Endothelial cell of umbilical vein (primary cell): Measurements from ENCODE around the gene KLRG1. TPM values are rescaled to one million over a fixed set of nuclear protein-coding genes. Genes with fewer than 3 reads are reported as not detected.

Experiments
- BruUV-seq: library from RNA; stranded (reverse); fragments of 400-500 nt; replicated peaks from 2 replicates; lab custom pipeline; 2021; lab: Mats Ljungman, UMichigan
- CTCF ChIA-PET: fragments of 300-600, 350-600 bp; sonication (Branson Sonifier 250); formaldehyde crosslinking; loops from one replicate; lab custom pipeline; 2021; ENCODE audit warnings: antibody characterized with exemption, inconsistent platforms; lab: Charles Lee
- POLR2A ChIA-PET: fragments of 300-600, 350-600 bp; sonication (Branson Sonifier 250); formaldehyde crosslinking; loops from one replicate; lab custom pipeline; 2021; ENCODE audit warnings: antibody characterized with exemption, inconsistent platforms; lab: Charles Lee
- DNase-seq: peaks from one replicate; pipeline ENCODE4 v3.0.0-alpha.2; 2011; ENCODE audit warnings: low read depth, low spot score
- FAIRE-seq: peaks from 2 replicates; lab custom pipeline; 2011; peaks lifted over from hg19 to GRCh38; lab: Jason Lieb, UNC
- H2AFZ ChIP-seq: 2 replicates; pipeline ENCODE4 v1.6.0; 2012; ENCODE audit warnings: low read depth, low read length, control low read depth, inconsistent platforms
- H3K27ac ChIP-seq: 2 replicates; pipeline ENCODE4 v1.5.1; 2011; ENCODE audit warnings: low read depth, mild to moderate bottlenecking, control low read depth, low read length, moderate library complexity; ENCODE audit not compliant: insufficient read depth
- H3K27me3 ChIP-seq, 2 experiments: 2 replicates each; pipeline versions ENCODE4 v1.6.0 to v1.6.1; 2011; ENCODE audit warnings: low read length in 2 of 2, mixed read lengths in 1 of 2; ENCODE audit not compliant: control insufficient read depth in 2 of 2, insufficient read depth in 2 of 2
- H3K36me3 ChIP-seq, 2 experiments: 2 replicates in 1 of 2; 3 replicates in 1 of 2; pipeline ENCODE4 v1.5.1; 2011; ENCODE audit warnings: low read length in 2 of 2, mild to moderate bottlenecking in 1 of 2, moderate library complexity in 1 of 2; ENCODE audit not compliant: control insufficient read depth in 2 of 2, insufficient read depth in 2 of 2; ENCODE audit errors: extremely low read depth in 1 of 2
- H3K4me1 ChIP-seq: 3 replicates; pipeline ENCODE4 v1.5.1; 2011; ENCODE audit warnings: mild to moderate bottlenecking, low read length; ENCODE audit not compliant: control insufficient read depth, insufficient read depth; ENCODE audit errors: extremely low read depth
- H3K4me2 ChIP-seq: 2 replicates; pipeline ENCODE4 v1.6.1; 2011; ENCODE audit warnings: low read length, control low read depth, mixed read lengths; ENCODE audit not compliant: insufficient read depth
- H3K4me3 ChIP-seq, 3 experiments: fragments of 200-600 bp in 1 of 3; sonication (generic), shearing (Covaris generic) in 1 of 3; replicated peaks in 1 of 3; 2 replicates each; pipeline ENCODE4 v1.5.1; 2011 to 2016; ENCODE audit warnings: control low read depth in 3 of 3, low read length in 3 of 3, mild to moderate bottlenecking in 2 of 3, inconsistent platforms in 1 of 3, low read depth in 1 of 3, moderate library complexity in 1 of 3; ENCODE audit not compliant: insufficient read depth in 1 of 3
- H3K79me2 ChIP-seq: 2 replicates; pipeline ENCODE4 v1.6.0; 2012; ENCODE audit warnings: low read length, inconsistent platforms; ENCODE audit not compliant: control insufficient read depth, insufficient read depth
- H3K9ac ChIP-seq: replicated peaks from 2 replicates; pipeline ENCODE3; 2011; ENCODE audit warnings: low read length, control low read depth; ENCODE audit not compliant: insufficient read depth; ENCODE audit errors: extremely low read depth
- H3K9me1 ChIP-seq: replicated peaks from 3 replicates; pipeline ENCODE4 v1.6.0; 2011; ENCODE audit warnings: mild to moderate bottlenecking, low read length; ENCODE audit not compliant: control insufficient read depth, insufficient read depth; ENCODE audit errors: extremely low read depth
- H3K9me3 ChIP-seq: replicated peaks from 2 replicates; pipeline ENCODE4 v1.5.1; 2012; ENCODE audit warnings: low read length, inconsistent platforms; ENCODE audit not compliant: control insufficient read depth, insufficient read depth
- H4K20me1 ChIP-seq: replicated peaks from 2 replicates; pipeline ENCODE3; 2011; ENCODE audit warnings: mild to moderate bottlenecking, low read length; ENCODE audit not compliant: control insufficient read depth, insufficient read depth; ENCODE audit errors: extremely low read depth
- EZH2 ChIP-seq: IDR thresholded peaks from 2 replicates; pipeline ENCODE4 v1.6.1; 2012; ENCODE audit warnings: borderline replicate concordance, low read depth, mild to moderate bottlenecking, moderate library complexity, low read length, inconsistent platforms; ENCODE audit not compliant: severe bottlenecking
- FOS ChIP-seq: IDR thresholded peaks from 2 replicates; pipeline ENCODE4 v1.6.1; 2011; ENCODE audit warnings: mild to moderate bottlenecking, low read length, moderate library complexity, borderline replicate concordance; ENCODE audit not compliant: insufficient read depth
- GATA2 ChIP-seq: IDR thresholded peaks from 2 replicates; pipeline ENCODE4 v1.7.0; 2011; ENCODE audit warnings: low read depth, mild to moderate bottlenecking, moderate library complexity, mixed read lengths, low read length; ENCODE audit not compliant: insufficient read length, insufficient read depth
- JUN ChIP-seq: IDR thresholded peaks from 2 replicates; pipeline ENCODE4 v1.6.1; 2011; ENCODE audit warnings: borderline replicate concordance, low read depth; ENCODE audit not compliant: insufficient read length, insufficient read depth
- MYC ChIP-seq: IDR thresholded peaks from one replicate; pipeline ENCODE4 v1.6.1; 2011; ENCODE audit warnings: mild to moderate bottlenecking, low read depth, low read length
- POLR2A ChIP-seq: IDR thresholded peaks from 2 replicates; pipeline ENCODE4 v1.6.1; 2012; ENCODE audit warnings: low read depth, mild to moderate bottlenecking, control low read depth, low read length
- POLR2AphosphoS5 ChIP-seq: IDR thresholded peaks from 2 replicates; pipeline ENCODE4 v1.6.1; 2012; ENCODE audit warnings: low read depth, mild to moderate bottlenecking, control low read depth, low read length, moderate library complexity; ENCODE audit not compliant: insufficient read depth
- dilution Hi-C: fragments of 300-500 bp; cut with MboI; formaldehyde crosslinking; loops from one replicate; pipeline ENCODE4 v1.15.0; 2019; ENCODE audit warnings: low sequenced_read_pairs; ENCODE audit not compliant: extremely low pct_ligation_motif_present
- intact Hi-C: fragments of 100-400 bp; cut with micrococcal nuclease; formaldehyde crosslinking; loops from one replicate; pipeline ENCODE4 v1.10.0; 2022
- polyA plus RNA-seq, 4 experiments: library from polyadenylated mRNA; depleted of rRNA in 3 of 4; stranded (reverse) in 3 of 4; unstranded in 1 of 4; fragments of >200 nt; gene quantifications; 2 replicates each; pipeline versions ENCODE4 v1.2.1 to v1.2.3, GENCODE V29; 2011 to 2012; ENCODE audit warnings: missing spikeins in 1 of 4
- total RNA-seq: library from RNA; stranded (reverse); gene quantifications from 2 replicates; pipeline ENCODE4 v1.2.3, GENCODE V29; 2021
- TF ChIP-seq, protein P1 (sequence below), 2 donors: IDR thresholded peaks; 1 replicate in 1 of 2; 2 replicates in 1 of 2; pipeline ENCODE4 v1.5.1; 2011; ENCODE audit warnings: low read length in 2 of 2, mild to moderate bottlenecking in 2 of 2, moderate library complexity in 2 of 2, control low read depth in 1 of 2, inconsistent platforms in 1 of 2, low read depth in 1 of 2; ENCODE audit not compliant: insufficient read depth in 1 of 2; ENCODE audit errors: extremely low read depth in 1 of 2
- TF ChIP-seq, protein P2 (sequence below): IDR thresholded peaks from 2 replicates; pipeline ENCODE4 v1.6.1; 2011; ENCODE audit not compliant: insufficient read depth, insufficient read length

KLRG1 gene
- total and polyA plus RNA-seq, 2 donors (not counting 3 experiments of a cell fraction or from before 2014, with no cell fraction given): 4.4 to 15.9 TPM

- intact Hi-C loops (no loop called here), dilution Hi-C loops (no loop called here)
- peaks cover 7 to 10% of the 10 kb centered on the region in 2 experiments for H3K27me3 ChIP-seq
- DNase-seq (no peak), FAIRE-seq (no peak)
- CTCF ChIA-PET: interaction anchor here (1.5 to 2.6 kb wide), 5 partner anchors 9 to 497 kb away, joined by 6 to 20 read pairs (median 7); partner anchors contain the start of gene M6PR
- H3K36me3 ChIP-seq: no peaks in the 10 kb centered on the region
- no TSS peak for BruUV-seq
- H4K20me1 ChIP-seq: no peaks in the 10 kb centered on the region
- H3K4me2 ChIP-seq: no peak overlapping the region
- TF ChIP-seq POLR2A (no peak), GATA2 (no peak), MYC (no peak), EZH2 (no peak), JUN (no peak), POLR2AphosphoS5 (no peak), FOS (no peak)
- TF ChIP-seq, protein P1, sequence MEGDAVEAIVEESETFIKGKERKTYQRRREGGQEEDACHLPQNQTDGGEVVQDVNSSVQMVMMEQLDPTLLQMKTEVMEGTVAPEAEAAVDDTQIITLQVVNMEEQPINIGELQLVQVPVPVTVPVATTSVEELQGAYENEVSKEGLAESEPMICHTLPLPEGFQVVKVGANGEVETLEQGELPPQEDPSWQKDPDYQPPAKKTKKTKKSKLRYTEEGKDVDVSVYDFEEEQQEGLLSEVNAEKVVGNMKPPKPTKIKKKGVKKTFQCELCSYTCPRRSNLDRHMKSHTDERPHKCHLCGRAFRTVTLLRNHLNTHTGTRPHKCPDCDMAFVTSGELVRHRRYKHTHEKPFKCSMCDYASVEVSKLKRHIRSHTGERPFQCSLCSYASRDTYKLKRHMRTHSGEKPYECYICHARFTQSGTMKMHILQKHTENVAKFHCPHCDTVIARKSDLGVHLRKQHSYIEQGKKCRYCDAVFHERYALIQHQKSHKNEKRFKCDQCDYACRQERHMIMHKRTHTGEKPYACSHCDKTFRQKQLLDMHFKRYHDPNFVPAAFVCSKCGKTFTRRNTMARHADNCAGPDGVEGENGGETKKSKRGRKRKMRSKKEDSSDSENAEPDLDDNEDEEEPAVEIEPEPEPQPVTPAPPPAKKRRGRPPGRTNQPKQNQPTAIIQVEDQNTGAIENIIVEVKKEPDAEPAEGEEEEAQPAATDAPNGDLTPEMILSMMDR (IDR thresholded peaks at IDR 0.05; ENCODE audit: extremely low read depth in 1 of 2, insufficient read depth in 1 of 2, low read depth in 1 of 2, low read length in 2 of 2): no peak
- TF ChIP-seq, protein P2, sequence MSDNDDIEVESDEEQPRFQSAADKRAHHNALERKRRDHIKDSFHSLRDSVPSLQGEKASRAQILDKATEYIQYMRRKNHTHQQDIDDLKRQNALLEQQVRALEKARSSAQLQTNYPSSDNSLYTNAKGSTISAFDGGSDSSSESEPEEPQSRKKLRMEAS: no peak
- POLR2A ChIA-PET: no interaction called here
- no peaks in the 10 kb centered on the region for H3K4me1 ChIP-seq
- no peak overlapping the region for H3K27ac ChIP-seq
- H3K9ac ChIP-seq: no peak overlapping the region
- H3K4me3 ChIP-seq: no peak overlapping the region
- no peaks in the 10 kb centered on the region for H3K9me3 ChIP-seq
- no peaks in the 10 kb centered on the region for H3K9me1 ChIP-seq
- H3K79me2 ChIP-seq: no peaks in the 10 kb centered on the region
- H2AFZ ChIP-seq: no peak overlapping the region
Observed at GRCh38 chr12:9040484-9041186, 51.3 kb downstream of the KLRG1 start.
